ENCODE measurements around the gene HYCC1. TPM values are rescaled to one million over a fixed set of nuclear protein-coding genes. Genes with fewer than 3 reads are reported as not detected.

The HYCC1 gene
- total and polyA plus RNA-seq, 4 experiments from 2014 or later = 11.1 to 19.6 (median 17.6) TPM

DNA sequence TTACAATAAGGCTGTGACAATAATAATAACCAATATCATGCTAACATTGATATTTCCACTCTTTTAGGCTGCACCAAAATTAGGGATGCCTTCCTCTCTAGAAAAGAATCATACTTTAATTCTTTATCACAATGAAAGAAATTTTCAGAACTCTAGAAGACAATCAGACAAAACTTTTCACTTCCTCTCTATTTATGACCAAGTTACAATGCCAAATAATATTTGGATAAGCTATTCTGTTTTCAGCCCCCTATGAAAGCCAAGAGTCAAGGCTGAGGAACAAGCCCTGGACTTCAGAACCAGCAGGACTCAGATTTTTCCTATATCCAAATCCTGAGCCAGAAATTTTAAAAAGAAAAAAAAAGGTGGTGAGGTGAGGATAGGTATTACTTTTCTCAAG lies 4.6 kb downstream of the HYCC1 start:
- Mint-ChIP-seq H3K27me3 (no peaks in the 10 kb centered on the region), H3K4me3 (no peak overlapping the region), H3K36me3 (peaks cover 0 to 5% of the 10 kb centered on the region in 2 donors), H3K9me3 (no peaks in the 10 kb centered on the region), H3K4me1 (peaks cover 5 to 7% (median 6%) of the 10 kb centered on the region in 4 donors), H3K27ac (no peak overlapping the region)
- DNase-seq = no peak
- no peak overlapping the region for H3K4me3 ChIP-seq (ENCODE audit: low read length in 2 of 2)
- no peaks in the 10 kb centered on the region for H3K9me3 ChIP-seq (ENCODE audit: control insufficient read depth in 1 of 2, low read length in 2 of 2)
- H3K27ac ChIP-seq (ENCODE audit: low read depth, low read length) = no peak overlapping the region
- ChIA-PET POLR2A (ENCODE audit: partially characterized antibody) (no interaction called here), CTCF (ENCODE audit: partially characterized antibody) (no interaction called here)
- intact Hi-C loops (cut with micrococcal nuclease) = no loop called here
- no peaks in the 10 kb centered on the region for H3K36me3 ChIP-seq (ENCODE audit: insufficient read depth, low read length)
- H3K4me1 ChIP-seq (ENCODE audit: insufficient read depth, low read length) = peaks cover 29% of the 10 kb centered on the region
- H3K27me3 ChIP-seq (ENCODE audit: insufficient read depth, low read length) = no peaks in the 10 kb centered on the region

DNA sequence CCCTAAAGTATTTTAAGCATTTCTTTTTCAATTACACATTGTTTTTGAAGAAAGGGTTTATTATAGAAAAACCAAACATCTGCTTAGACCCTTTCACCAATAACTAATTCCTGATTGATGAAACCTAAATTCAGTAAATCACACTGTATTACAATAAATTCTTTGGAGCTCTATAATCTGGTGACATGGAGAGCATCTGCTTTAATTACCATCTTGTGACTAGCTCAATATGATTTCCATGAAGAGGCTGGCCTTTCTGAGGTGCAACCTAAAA lies 9.7 kb downstream of the HYCC1 start:
- H3K36me3 Mint-ChIP-seq = no peaks in the 10 kb centered on the region
- no peaks in the 10 kb centered on the region for H3K36me3 ChIP-seq (ENCODE audit: insufficient read depth, low read length)
- no peak overlapping the region for H3K4me3 Mint-ChIP-seq
- H3K4me3 ChIP-seq (ENCODE audit: low read length in 2 of 2) = no peak overlapping the region
- no peaks in the 10 kb centered on the region for H3K27me3 ChIP-seq (ENCODE audit: insufficient read depth, low read length)
- ChIA-PET CTCF (ENCODE audit: partially characterized antibody) (interaction anchor here (1.1 kb wide), 1 partner anchor 51 kb away, joined by 5 read pairs; no protein-coding TSS in a partner anchor), POLR2A (ENCODE audit: partially characterized antibody) (no interaction called here)
- H3K4me1 ChIP-seq (ENCODE audit: insufficient read depth, low read length) = peaks cover 22% of the 10 kb centered on the region
- peaks cover 9 to 25% (median 15%) of the 10 kb centered on the region in 4 donors for H3K4me1 Mint-ChIP-seq
- H3K27ac ChIP-seq (ENCODE audit: low read depth, low read length) = no peak overlapping the region
- no peak for DNase-seq
- H3K9me3 ChIP-seq (ENCODE audit: control insufficient read depth in 1 of 2, low read length in 2 of 2) = no peaks in the 10 kb centered on the region
- intact Hi-C loops (cut with micrococcal nuclease) = no loop called here
- H3K27ac Mint-ChIP-seq = no peak overlapping the region
- no peaks in the 10 kb centered on the region for H3K27me3 Mint-ChIP-seq
- H3K9me3 Mint-ChIP-seq = no peaks in the 10 kb centered on the region

DNA sequence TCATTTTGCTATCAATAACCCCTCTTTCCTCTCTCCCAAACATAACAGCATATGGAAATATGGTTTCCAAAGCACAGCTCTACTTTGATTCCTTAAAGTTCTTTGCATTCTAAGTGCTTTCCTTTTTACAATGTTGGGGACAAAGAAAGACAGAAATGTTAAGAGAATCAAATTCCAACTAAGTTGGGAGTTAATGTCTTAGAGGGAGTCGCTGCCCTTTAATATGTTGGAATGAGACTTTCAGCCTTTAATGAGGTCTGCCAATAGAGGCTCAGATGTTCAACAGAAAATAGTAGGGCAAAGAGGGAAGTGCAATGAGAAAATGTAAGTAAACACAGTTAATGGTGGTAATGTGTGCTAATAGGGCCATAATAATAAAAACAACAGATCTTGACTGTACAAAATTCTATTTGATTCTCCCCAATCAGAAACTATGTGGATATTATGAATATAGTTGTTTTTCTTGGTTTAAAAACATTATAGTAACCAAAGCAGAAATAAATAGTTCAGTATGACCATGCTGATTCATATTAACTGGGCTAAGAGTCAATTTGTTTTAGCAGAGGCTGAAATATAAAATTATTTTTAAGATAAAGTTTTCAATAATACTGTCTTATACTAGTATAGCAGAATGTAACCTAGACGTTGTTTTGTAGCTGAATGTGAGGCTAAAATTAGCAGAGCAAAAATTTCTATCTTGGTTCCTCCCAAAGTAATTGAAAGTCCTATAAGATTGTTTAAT lies 10.3 kb downstream of the HYCC1 start:
- peaks cover 22% of the 10 kb centered on the region for H3K4me1 ChIP-seq (ENCODE audit: insufficient read depth, low read length)
- intact Hi-C loops (cut with micrococcal nuclease) = no loop called here
- CTCF ChIA-PET (ENCODE audit: partially characterized antibody) = interaction anchor here (1.1 kb wide), 1 partner anchor 52 kb away, joined by 5 read pairs; no protein-coding TSS in a partner anchor

DNA sequence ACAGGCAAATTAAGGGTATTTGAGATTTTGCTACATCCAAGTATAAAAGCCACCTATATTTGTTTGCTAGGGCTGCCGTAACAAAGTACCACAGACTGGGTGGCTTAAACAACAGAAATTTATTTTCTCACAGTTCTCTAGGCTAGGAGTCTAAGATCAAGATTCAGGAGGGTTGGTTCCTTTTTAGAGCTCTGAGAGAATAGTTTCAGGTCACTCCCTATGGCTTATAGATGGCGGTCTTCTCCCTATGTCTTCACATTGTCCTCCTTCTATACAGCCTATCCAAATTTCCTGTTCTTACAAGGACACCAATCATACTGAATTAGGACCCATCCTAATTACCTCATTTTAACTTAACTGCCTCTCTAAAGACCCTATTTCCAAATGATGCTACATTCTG lies 11.2 kb downstream of the HYCC1 start:
- Histone ChIP-seq H3K4me1 (ENCODE audit: insufficient read depth, low read length) (peaks cover 22% of the 10 kb centered on the region), H3K36me3 (ENCODE audit: insufficient read depth, low read length) (no peaks in the 10 kb centered on the region), H3K27me3 (ENCODE audit: insufficient read depth, low read length) (no peaks in the 10 kb centered on the region), H3K9me3 (ENCODE audit: control insufficient read depth in 1 of 2, low read length in 2 of 2) (no peaks in the 10 kb centered on the region), H3K27ac (ENCODE audit: low read depth, low read length) (no peak overlapping the region), H3K4me3 (ENCODE audit: low read length in 2 of 2) (no peak overlapping the region)
- Mint-ChIP-seq H3K9me3 (no peaks in the 10 kb centered on the region), H3K4me3 (no peak overlapping the region), H3K27ac (peak overlapping the region in 2 of 7 donors; percentile 23 to 33), H3K4me1 (peaks cover 9 to 28% (median 19%) of the 10 kb centered on the region in 4 donors), H3K36me3 (no peaks in the 10 kb centered on the region), H3K27me3 (no peaks in the 10 kb centered on the region)
- POLR2A ChIA-PET (ENCODE audit: partially characterized antibody) = interaction anchor here (1.4 kb wide), 1 partner anchor 11 kb away, joined by 4 read pairs; the partner anchor contains the start of gene HYCC1
- CTCF ChIA-PET (ENCODE audit: partially characterized antibody) = no interaction called here
- DNase-seq = no peak
- intact Hi-C loops (cut with micrococcal nuclease) = no loop called here

More for the DNA sequence above, 10.3 kb downstream of the HYCC1 start:
- H3K27me3 Mint-ChIP-seq = no peaks in the 10 kb centered on the region
- POLR2A ChIA-PET (ENCODE audit: partially characterized antibody) = interaction anchor here (1.4 kb wide), 1 partner anchor 10 kb away, joined by 4 read pairs; the partner anchor contains the start of gene HYCC1
- H3K4me3 Mint-ChIP-seq = no peak overlapping the region
- no peaks in the 10 kb centered on the region for H3K9me3 Mint-ChIP-seq
- no peak overlapping the region for H3K27ac Mint-ChIP-seq
- Histone ChIP-seq H3K27ac (ENCODE audit: low read depth, low read length) (no peak overlapping the region), H3K36me3 (ENCODE audit: insufficient read depth, low read length) (no peaks in the 10 kb centered on the region), H3K9me3 (ENCODE audit: control insufficient read depth in 1 of 2, low read length in 2 of 2) (no peaks in the 10 kb centered on the region), H3K4me3 (ENCODE audit: low read length in 2 of 2) (no peak overlapping the region), H3K27me3 (ENCODE audit: insufficient read depth, low read length) (no peaks in the 10 kb centered on the region)
- DNase-seq = no peak
- no peaks in the 10 kb centered on the region for H3K36me3 Mint-ChIP-seq
- H3K4me1 Mint-ChIP-seq = peaks cover 9 to 26% (median 17%) of the 10 kb centered on the region in 4 donors

DNA sequence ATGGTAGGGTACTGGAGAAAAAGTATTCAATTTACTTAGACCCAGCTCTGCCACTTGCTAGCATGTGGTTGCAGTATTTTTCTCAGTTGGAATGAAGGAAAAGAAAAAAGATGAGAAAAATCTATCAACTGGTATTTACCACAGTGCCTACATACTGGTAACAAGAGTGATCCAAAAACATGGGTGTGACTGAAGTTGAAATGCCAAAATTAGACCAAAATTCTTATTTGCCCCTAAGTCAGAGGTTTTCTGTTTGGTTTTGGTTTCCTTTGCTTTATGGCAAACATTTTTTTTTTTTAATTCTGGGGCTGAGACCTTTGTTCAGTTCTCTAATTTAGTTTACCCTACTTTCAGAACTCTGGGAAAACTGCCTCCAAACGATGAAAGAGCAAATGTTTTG lies 12.3 kb downstream of the HYCC1 start:
- peak overlapping the region in 1 of 8 donors; percentile 30 for H3K4me3 Mint-ChIP-seq
- CTCF ChIA-PET (ENCODE audit: partially characterized antibody) = interaction anchor here (1.1 kb wide), 1 partner anchor 11 kb away, joined by 4 read pairs; no protein-coding TSS in a partner anchor
- H3K4me1 ChIP-seq (ENCODE audit: insufficient read depth, low read length) = peaks cover 22% of the 10 kb centered on the region
- no peaks in the 10 kb centered on the region for H3K9me3 ChIP-seq (ENCODE audit: control insufficient read depth in 1 of 2, low read length in 2 of 2)
- H3K27ac Mint-ChIP-seq = peak overlapping the region in 2 of 7 donors; percentile 29 to 44
- no peaks in the 10 kb centered on the region for H3K9me3 Mint-ChIP-seq
- no peak overlapping the region for H3K4me3 ChIP-seq (ENCODE audit: low read length in 2 of 2)
- no peak for DNase-seq
- no peaks in the 10 kb centered on the region for H3K36me3 Mint-ChIP-seq
- intact Hi-C loops (cut with micrococcal nuclease) = no loop called here
- H3K27me3 Mint-ChIP-seq = no peaks in the 10 kb centered on the region
- no peaks in the 10 kb centered on the region for H3K36me3 ChIP-seq (ENCODE audit: insufficient read depth, low read length)
- POLR2A ChIA-PET (ENCODE audit: partially characterized antibody) = interaction anchor here (0.5 kb wide), 1 partner anchor 11 kb away, joined by 4 read pairs; no protein-coding TSS in a partner anchor
- H3K27ac ChIP-seq (ENCODE audit: low read depth, low read length) = no peak overlapping the region
- H3K27me3 ChIP-seq (ENCODE audit: insufficient read depth, low read length) = no peaks in the 10 kb centered on the region
- peaks cover 9 to 28% (median 19%) of the 10 kb centered on the region in 4 donors for H3K4me1 Mint-ChIP-seq

DNA sequence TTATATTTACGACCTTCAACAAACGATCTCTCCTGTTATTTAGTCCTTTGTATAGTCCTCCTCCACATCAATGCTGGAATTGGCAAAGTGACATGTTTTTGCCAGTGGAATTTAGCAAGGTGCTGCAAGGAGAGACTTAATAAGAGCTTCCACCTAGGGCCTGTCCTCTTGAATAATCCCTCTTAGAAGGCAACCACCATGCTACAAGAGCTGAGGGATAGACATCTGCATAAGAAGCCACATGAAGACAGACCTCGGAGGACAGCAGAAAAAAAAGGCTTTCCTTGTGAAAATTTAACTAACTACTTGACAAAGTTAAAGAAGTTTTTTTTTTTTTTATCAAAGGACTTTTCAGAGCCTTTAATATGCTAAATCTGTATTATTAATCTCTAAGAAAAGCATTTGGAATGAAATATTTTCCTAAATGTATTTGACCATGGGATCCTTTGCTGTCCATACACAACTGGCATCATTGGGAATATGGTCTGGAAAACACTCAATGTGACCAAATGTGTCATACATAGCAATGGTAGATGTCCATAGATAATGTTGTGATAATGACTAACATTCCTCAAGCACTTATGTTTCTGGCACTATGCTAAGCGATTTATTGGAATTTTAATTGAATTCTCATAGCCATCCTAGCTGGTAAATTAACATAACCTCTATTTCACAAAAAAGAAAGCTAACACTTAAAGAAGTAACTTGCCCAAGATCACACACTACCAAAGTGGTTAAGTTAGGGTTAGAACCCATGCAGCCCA lies 13.2 kb downstream of the HYCC1 start:
- Mint-ChIP-seq H3K27ac (peak overlapping the region in 1 of 7 donors; percentile 25), H3K36me3 (no peaks in the 10 kb centered on the region), H3K4me1 (peaks cover 9 to 28% (median 19%) of the 10 kb centered on the region in 4 donors), H3K4me3 (peak overlapping the region in 1 of 8 donors; percentile 3), H3K9me3 (no peaks in the 10 kb centered on the region), H3K27me3 (no peaks in the 10 kb centered on the region)
- Histone ChIP-seq H3K9me3 (ENCODE audit: control insufficient read depth in 1 of 2, low read length in 2 of 2) (no peaks in the 10 kb centered on the region), H3K27ac (ENCODE audit: low read depth, low read length) (no peak overlapping the region), H3K27me3 (ENCODE audit: insufficient read depth, low read length) (no peaks in the 10 kb centered on the region), H3K4me1 (ENCODE audit: insufficient read depth, low read length) (peaks cover 22% of the 10 kb centered on the region), H3K4me3 (ENCODE audit: low read length in 2 of 2) (no peak overlapping the region), H3K36me3 (ENCODE audit: insufficient read depth, low read length) (no peaks in the 10 kb centered on the region)
- no peak for DNase-seq
- ChIA-PET CTCF (ENCODE audit: partially characterized antibody) (interaction anchor here (1.1 kb wide), 1 partner anchor 11 kb away, joined by 4 read pairs; no protein-coding TSS in a partner anchor), POLR2A (ENCODE audit: partially characterized antibody) (interaction anchor here (0.9 kb wide), 1 partner anchor 13 kb away, joined by 3 read pairs; the partner anchor contains the start of gene HYCC1)
- intact Hi-C loops (cut with micrococcal nuclease) = no loop called here

DNA sequence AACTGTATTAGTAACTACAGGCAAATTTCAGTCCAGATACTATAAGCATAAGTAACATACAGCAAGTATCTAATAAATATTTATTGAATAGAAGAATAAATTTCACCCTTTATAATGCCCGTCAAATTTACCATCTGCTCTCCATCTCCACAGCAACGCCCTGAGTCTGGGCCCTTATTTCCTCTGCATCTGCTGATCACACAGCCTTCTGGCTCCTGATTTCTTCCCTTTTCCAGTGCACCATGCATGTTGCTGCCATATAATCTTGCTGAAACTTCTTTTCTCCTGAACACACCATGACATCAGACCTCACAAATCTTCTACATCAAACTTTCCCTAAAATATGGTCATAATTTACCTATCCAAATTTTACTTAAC lies 15.4 kb downstream of the HYCC1 start:
- Mint-ChIP-seq H3K27me3 (no peaks in the 10 kb centered on the region), H3K27ac (peak overlapping the region in 2 of 7 donors; percentile 9 to 17), H3K4me1 (peaks cover 26 to 37% (median 28%) of the 10 kb centered on the region in 4 donors), H3K36me3 (peaks cover 0 to 9% of the 10 kb centered on the region in 2 donors), H3K4me3 (peak overlapping the region in 1 of 8 donors; percentile 37), H3K9me3 (no peaks in the 10 kb centered on the region)
- ChIA-PET CTCF (ENCODE audit: partially characterized antibody) (no interaction called here), POLR2A (ENCODE audit: partially characterized antibody) (no interaction called here)
- no peak for DNase-seq
- Histone ChIP-seq H3K36me3 (ENCODE audit: insufficient read depth, low read length) (no peaks in the 10 kb centered on the region), H3K27ac (ENCODE audit: low read depth, low read length) (no peak overlapping the region), H3K9me3 (ENCODE audit: control insufficient read depth in 1 of 2, low read length in 2 of 2) (no peaks in the 10 kb centered on the region), H3K27me3 (ENCODE audit: insufficient read depth, low read length) (no peaks in the 10 kb centered on the region), H3K4me1 (ENCODE audit: insufficient read depth, low read length) (peaks cover 27% of the 10 kb centered on the region), H3K4me3 (ENCODE audit: low read length in 2 of 2) (no peak overlapping the region)
- intact Hi-C loops (cut with micrococcal nuclease) = no loop called here

All from CD4-positive, alpha-beta memory T cell (primary cell).